GM20431 (cell line): ENCODE results near the gene BPGM.
"Not testable (repeated sequence)": the region's sequence is repeated elsewhere in the genome, so short reads cannot be mapped to it uniquely, and the experiment has no call there.

ENCODE experiments used
- in situ Hi-C: fragments of 300-500 bp; cut with MseI, MboI; formaldehyde crosslinking; loops from one replicate; pipeline ENCODE4 v1.15.0; 2020; ENCODE audit warnings: low sequenced_read_pairs; ENCODE audit not compliant: unreplicated experiment

The BPGM gene

DNA sequence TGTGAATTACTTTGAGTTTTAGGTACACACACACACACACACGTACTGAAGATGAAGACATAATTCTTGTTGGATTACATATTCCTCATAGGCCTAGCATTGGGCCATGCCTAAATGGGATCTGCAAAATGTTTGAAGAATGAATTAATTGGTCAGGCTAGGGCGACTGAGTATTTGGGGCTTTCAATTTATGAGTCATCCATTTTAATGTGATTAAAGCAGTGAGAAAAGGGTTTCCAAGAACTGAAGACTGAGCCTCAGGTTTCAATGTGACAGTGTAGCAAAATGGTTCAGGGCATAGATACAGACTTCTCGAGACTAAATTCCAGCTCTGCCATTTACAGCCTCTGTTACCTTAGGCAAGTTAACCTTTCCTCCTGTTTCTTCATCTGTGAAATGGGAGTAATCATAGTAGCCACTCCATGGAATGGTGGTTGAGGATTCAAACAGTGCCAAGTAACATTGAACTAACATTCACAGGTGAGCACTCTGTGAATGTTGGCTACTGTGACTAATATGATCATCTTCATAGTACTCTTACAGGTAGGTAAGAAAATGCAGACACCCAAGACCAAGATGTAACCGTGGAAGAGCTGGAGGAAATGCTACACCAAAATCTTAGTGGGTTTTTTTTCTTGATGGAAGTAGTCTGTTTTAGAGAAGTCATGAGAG lies 7.6 kb downstream of the BPGM start:
- in situ Hi-C loops: no loop called here

DNA sequence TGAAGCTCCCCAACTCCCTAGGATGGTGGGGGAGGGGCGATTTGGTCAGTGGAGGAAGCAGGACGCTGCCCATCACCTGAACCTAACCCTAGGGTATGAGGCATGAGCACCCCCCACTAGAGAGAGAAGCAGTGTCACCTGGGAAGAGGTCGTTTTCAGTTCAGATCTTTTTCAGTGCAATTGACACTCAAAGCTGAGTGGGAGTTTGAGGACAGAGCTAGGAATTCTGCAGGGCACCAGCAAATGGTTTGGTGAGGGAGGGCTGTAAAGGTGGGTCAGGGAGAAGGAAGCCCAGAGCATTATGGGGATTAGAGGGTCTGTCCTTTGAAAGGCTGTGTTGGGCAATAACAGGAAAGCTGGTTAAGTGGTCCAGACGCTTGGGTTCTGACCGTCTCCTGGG lies 10.9 kb downstream of the BPGM start:
- in situ Hi-C loops: no loop called here

DNA sequence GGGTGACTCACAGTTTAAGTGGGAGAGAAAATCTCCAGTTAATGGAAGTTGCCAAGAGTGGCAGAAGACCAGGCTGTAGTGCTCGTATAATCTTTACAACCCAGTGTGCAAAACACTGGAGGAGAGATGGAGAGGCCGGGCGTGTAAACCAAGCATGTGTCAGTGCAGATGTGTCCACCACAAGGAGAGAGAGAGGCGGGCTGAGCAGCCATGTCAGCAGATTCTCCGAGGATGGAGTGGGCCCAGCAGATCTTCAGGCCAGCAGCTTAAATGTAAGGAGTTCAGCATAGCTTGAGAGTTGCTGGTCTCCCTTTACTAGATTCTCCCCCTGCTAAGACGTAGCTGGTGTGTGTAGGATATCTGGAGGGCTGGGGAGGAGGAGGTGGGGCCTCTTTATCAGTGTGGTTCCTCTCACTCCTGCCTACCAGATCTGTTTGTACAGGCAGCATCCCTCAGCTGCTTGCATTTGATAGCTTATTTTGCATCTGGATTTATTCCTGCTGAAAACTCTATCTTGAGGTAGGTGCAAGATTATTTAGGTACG lies 13.7 kb downstream of the BPGM start:
- in situ Hi-C loops: no loop called here

DNA sequence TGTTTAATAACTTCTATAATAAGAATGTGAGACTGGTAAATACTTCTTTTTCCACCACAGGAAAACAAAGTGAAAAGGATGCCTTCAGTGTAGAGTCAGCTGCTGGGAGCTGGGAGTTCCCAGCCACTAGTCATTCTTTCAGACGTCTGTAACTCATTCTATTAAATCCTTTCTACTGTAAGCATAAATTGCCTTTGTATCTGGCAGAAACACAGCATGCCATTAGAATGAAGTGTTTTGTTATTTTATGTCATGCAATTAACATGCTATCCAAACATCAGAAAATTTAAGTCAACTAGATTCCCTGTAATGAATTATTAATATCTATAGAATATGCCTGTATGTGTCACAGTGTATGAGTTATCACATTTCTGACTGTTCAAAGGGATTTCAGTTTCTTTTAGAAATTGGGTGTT lies 14.3 kb downstream of the BPGM start:
- in situ Hi-C loops: no loop called here

DNA sequence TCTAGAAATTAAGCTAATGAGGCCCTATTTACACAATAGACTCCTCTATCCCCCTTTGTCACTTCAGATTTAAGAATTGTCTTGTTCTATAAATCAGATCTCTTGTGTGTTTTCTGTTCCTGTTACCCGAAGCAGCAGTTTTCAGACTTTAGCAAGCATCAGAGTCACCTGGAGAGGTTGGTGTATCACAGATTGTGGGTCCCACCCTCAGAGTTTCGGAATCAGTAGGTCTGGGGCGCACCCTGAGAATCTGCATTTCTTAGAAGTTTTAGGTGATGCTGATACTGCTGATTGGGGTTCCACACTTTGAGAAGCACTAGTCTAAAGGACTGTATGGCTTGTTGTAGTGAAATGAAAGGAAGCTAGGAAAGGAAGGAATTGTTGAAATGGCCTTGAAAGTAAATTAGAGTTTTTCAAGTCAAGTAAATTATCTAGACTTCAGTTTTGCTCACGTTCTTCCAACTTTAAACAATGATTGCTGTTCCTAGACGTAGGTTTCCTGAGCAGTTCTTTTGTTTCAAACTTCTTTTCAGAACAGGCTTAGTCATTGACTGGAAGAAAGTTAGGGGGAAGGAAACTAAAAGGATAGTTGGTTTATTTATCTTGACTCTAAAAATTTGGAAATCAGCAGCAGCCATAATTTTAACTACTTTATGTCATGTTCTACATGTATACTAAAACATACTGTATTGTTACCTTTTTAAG lies 15.7 kb downstream of the BPGM start:
- in situ Hi-C loops: no loop called here

- in situ Hi-C loops: no loop called here
These were observed 16.2 kb downstream of the BPGM start for GRCh38 chr7:134662871-134663205.

DNA sequence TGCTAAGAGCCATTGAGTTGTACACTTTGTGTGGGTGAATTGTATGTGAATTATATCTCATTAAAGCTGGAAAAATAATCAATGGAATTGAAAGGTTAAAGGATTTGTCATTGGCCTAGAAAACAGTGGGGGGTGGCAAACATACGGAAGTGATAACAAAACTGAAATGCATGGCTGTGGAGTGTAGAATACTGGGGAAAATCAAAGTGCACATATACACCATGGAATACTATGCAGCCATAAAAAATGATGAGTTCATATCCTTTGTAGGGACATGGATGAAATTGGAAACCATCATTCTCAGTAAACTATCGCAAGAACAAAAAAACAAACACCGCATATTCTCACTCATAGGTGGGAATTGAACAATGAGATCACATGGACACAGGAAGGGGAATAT lies 18.4 kb downstream of the BPGM start:
- in situ Hi-C loops: not testable (repeated sequence)

GRCh38 chr7:134667899-134668298 lies 21.2 kb downstream of the BPGM start:
- in situ Hi-C loops: no loop called here

- in situ Hi-C loops: no loop called here
These were observed 22.7 kb downstream of the BPGM start for GRCh38 chr7:134669388-134669787.

DNA sequence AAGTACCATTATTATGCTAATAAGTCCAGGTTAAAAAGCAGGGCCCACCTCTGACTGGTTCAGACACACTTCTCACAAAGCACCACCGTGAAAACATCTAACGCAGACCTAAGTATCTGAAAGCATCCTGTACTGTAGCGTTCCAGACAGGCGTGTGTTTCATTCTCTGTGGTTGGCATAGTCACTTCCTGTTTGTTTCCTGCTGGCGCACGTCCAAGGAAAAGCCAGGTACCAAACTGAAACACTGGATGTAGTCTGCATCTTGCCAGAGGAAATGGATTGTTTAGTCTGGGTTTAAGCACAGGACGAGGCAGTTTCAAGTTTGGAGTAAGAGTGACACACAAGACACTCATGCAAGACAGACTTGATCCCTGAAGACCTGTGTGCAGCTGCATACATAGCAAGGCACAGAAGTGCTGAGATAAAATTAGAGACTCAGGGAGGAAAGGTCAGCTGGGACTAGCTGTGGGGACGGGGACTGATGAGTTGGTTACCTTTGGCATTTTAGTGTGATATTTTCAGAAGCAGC lies 23.3 kb downstream of the BPGM start:
- in situ Hi-C loops: no loop called here

GRCh38 chr7:134671609-134672008 lies 25.0 kb downstream of the BPGM start:
- in situ Hi-C loops: no loop called here

- in situ Hi-C loops: no loop called here
These were observed 27.8 kb downstream of the BPGM start for GRCh38 chr7:134674424-134674823.

GRCh38 chr7:134676743-134677142 lies 30.1 kb downstream of the BPGM start:
- in situ Hi-C loops: no loop called here

DNA sequence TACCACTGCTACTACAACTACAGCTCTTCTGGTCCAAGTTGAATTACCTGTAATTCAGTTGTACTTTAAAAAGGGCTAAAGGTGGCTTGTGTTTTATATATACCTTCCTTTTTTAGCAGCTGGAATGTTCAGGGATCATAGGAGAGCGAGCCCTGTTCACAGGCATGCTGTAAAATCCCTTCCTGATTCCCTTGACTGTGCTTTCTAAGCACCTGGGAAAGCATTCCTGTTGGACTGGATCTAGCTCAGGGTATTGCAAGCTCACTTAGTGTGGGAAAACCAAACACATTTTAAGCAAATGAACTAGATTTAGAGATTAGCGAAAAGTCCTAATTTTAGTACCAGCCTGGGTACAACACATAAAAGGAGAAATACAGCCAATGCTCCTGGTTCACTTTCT lies 31.5 kb downstream of the BPGM start:
- in situ Hi-C loops: no loop called here

DNA sequence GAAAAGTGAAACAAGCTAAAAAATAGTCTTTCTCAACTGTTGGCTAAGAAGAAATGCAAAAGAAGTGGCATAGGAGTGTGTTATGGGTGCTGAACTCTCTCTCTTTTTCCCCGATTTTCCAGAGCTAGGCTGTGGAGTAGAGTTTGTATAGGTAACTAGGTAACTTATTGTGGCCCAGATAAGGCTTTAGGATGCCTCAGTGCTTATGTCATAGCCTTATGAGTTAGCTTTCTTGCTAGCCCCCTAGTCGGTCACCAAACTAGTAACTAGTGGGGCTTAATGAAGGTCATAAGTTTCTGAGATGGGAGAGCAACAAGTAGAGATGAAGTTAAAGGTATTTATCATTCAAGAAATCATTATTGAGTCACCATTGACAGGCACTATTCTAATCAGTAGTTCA lies 32.4 kb downstream of the BPGM start:
- in situ Hi-C loops: no loop called here

GRCh38 chr7:134684165-134684564 lies 37.5 kb downstream of the BPGM start:
- in situ Hi-C loops: no loop called here

DNA sequence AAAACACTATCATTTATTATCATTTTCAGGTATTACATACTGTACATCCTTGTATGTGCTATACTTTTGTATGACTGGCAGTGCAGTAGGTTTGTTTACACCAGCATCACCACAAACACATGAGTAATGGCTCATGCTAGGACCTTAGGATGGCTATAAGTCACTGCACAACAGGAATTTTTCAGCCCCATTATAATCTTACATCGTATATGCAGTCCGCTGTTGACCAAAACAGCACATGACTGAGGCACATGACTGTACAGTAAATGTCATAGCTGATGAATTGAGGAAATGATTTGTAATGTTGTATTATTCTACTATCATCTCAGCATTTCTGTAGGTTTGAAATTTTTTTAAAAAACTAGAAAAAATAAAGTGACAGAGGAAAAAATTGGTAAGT lies 38.6 kb downstream of the BPGM start:
- in situ Hi-C loops: no loop called here

GRCh38 chr7:134686786-134687185 lies 40.1 kb downstream of the BPGM start:
- in situ Hi-C loops: no loop called here

DNA sequence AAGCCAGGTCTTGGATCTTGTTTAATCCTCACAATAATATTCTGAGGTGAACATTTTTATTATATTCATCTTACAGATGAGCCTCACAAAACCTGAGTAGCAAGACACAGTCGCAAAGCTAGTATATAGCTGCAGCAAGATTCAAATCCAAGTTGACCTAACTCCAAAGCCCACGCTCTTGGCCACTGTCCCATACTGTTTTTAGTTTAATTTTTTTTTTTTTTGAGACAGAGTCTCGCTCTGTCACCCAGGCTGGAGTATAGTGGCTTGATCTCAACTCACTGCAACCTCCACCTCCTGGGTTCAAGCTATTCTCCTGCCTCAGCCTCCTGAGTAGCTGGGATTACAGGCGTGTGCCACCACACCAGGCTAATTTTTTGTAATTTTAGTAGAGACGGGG lies 42.9 kb downstream of the BPGM start:
- in situ Hi-C loops: not testable (repeated sequence)

DNA sequence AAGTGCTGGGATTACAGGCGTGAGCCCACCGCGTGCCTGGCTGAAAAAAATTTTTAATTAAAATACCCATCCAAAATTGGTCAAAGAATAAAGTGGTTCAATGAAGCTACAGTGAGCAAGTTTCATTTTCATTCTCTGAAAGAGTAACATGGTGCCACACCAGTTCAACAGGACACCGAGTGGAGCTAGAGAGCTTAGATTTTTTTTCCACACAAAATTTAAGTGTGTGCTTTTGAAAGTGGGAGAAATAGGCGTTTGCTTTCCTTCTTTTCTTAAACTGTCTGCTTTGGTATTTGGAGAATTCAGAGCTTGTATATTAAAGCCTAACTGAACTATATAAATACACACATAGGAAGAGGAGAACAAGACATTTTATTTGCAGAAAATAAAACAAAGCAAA lies 43.4 kb downstream of the BPGM start:
- in situ Hi-C loops: no loop called here

- in situ Hi-C loops: no loop called here
These were observed 44.2 kb downstream of the BPGM start for GRCh38 chr7:134690614-134691504.
